Measurements from ENCODE around the gene ARHGAP23.
A peak's percentile ranks its signal among the peaks of the same experiment; 100 is the strongest.
"Not testable (repeated sequence)": the region's sequence is repeated elsewhere in the genome, so short reads cannot be mapped to it uniquely, and the experiment has no call there.

Gene ARHGAP23

DNA sequence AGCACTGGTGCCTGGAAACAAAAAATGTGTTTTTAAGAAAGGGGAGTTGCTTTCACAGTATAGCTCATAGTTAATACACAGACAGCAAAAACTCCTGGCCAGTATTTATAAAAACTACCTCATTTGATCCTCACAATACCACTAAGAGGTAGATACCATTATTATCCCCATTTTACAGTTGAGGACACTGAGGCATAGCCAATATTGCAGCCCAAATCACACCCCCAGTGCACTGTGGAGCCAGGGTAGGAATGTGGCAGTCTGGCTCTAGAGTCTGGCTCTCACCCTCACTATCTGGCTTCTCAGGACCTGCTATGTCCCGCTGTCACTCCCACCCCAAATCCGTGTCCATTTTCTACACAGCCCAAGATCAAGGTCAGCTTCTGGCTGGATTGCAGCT lies 2.6 kb downstream of the ARHGAP23 start:
- TF ChIP-seq CTCF (conservative IDR thresholded peaks at IDR 0.05; ENCODE audit: low read depth), result no peak
- no peak for DNase-seq (ENCODE audit: low spot score)
- POLR2A ChIA-PET (ENCODE audit: low non-redundant PET), result no interaction called here
- CTCF ChIA-PET, result interaction anchor here (1.2 kb wide), 1 partner anchor 12 kb away, joined by 3 read pairs; no protein-coding TSS in a partner anchor
- H3K27ac ChIP-seq, result peak overlapping the region; percentile 33

GRCh38 chr17:38431346-38432145 lies 3.3 kb downstream of the ARHGAP23 start:
- H3K27ac ChIP-seq, result peak overlapping the region; percentile 33
- no peak for TF ChIP-seq CTCF (conservative IDR thresholded peaks at IDR 0.05; ENCODE audit: low read depth)
- CTCF ChIA-PET, result interaction anchor here (1.2 to 1.9 kb wide), 2 partner anchors 8 to 11 kb away, joined by 3 to 6 read pairs; no protein-coding TSS in a partner anchor
- DNase-seq (ENCODE audit: low spot score), result no peak
- POLR2A ChIA-PET (ENCODE audit: low non-redundant PET), result no interaction called here

- DNase-seq (ENCODE audit: low spot score), result no peak
- CTCF ChIA-PET, result interaction anchor here (1.4 kb wide), 1 partner anchor 10 kb away, joined by 4 read pairs; no protein-coding TSS in a partner anchor
- no peak for TF ChIP-seq CTCF (conservative IDR thresholded peaks at IDR 0.05; ENCODE audit: low read depth)
- peak overlapping the region; percentile 9; the same call in 1 of the 2 replicates for H3K27ac ChIP-seq
- POLR2A ChIA-PET (ENCODE audit: low non-redundant PET), result no interaction called here
These were observed 6.0 kb downstream of the ARHGAP23 start for GRCh38 chr17:38434178-38434665.

- TF ChIP-seq CTCF (conservative IDR thresholded peaks at IDR 0.05; ENCODE audit: low read depth), result no peak
- DNase-seq (ENCODE audit: low spot score), result no peak
- CTCF ChIA-PET, result no interaction called here
- POLR2A ChIA-PET (ENCODE audit: low non-redundant PET), result no interaction called here
- peak overlapping the region; percentile 9; the same call in 1 of the 2 replicates for H3K27ac ChIP-seq
These were observed 7.5 kb downstream of the ARHGAP23 start for GRCh38 chr17:38435795-38436194.

DNA sequence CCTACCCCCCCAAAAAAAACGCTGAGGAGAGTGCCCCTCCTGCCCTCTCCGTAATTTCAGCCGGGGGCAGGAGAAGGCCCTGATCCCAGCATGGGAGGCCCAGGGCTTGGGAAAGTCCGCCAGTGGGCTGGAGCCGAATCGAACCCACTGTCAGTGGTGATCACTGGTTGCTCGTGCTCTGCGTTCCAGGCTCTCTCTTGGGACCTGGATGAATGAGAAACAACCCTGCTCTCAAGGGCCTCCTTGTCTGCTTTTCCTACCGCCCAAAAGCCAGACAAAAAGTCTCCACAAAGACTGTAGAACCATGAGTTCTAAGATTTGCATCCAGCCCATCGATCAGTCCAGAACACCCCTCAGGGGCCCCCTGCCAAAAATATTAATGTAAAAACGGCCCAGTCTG lies 8.1 kb downstream of the ARHGAP23 start:
- TF ChIP-seq CTCF (conservative IDR thresholded peaks at IDR 0.05; ENCODE audit: low read depth), result no peak
- ChIA-PET POLR2A (ENCODE audit: low non-redundant PET) (no interaction called here), CTCF (no interaction called here)
- H3K27ac ChIP-seq, result peak overlapping the region; percentile 9; the same call in 1 of the 2 replicates
- no peak for DNase-seq (ENCODE audit: low spot score)

DNA sequence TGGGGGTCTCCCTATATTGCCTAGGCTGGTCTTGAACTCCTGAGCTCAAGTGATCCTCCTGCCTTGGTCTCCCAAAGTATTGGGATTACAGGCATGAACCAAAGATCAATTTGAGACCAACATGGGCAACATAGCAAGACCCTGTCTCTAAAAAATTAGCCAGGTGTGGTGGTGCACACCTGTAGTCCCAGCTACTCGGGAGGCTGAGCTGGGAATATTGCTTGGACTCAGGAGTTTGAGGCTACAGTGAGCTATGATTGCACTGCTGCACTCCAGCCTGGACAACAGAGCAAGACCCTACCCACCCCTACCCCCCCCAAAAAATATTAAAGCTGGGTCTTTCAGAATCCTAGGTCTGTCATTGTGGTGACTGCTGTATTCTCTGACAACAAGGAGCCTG lies 9.0 kb downstream of the ARHGAP23 start:
- POLR2A ChIA-PET (ENCODE audit: low non-redundant PET); H3K27ac ChIP-seq; DNase-seq (ENCODE audit: low spot score): not testable (repeated sequence)
- CTCF ChIA-PET, result interaction anchor here (0.6 kb wide), 2 partner anchors 13 to 54 kb away, joined by 3 read pairs; no protein-coding TSS in a partner anchor

GRCh38 chr17:38439436-38439835 lies 11.2 kb downstream of the ARHGAP23 start:
- no peak overlapping the region for H3K27ac ChIP-seq
- TF ChIP-seq CTCF (conservative IDR thresholded peaks at IDR 0.05; ENCODE audit: low read depth), result no peak
- DNase-seq (ENCODE audit: low spot score), result no peak
- ChIA-PET CTCF (interaction anchor here (0.6 to 0.7 kb wide), 2 partner anchors 16 to 31 kb away, joined by 3 to 4 read pairs; no protein-coding TSS in a partner anchor), POLR2A (ENCODE audit: low non-redundant PET) (interaction anchor here (0.7 kb wide), 1 partner anchor 13 kb away, joined by 3 read pairs; no protein-coding TSS in a partner anchor)

All from RWPE1 (cell line).